NCI-H526 treated with DMSO at 0.1 percent for 48 hours (cell line): Measurements from ENCODE around the gene CYSRT1.

Experiments used
- DNase-seq: peaks from one replicate; lab custom pipeline; 2025; lab: John Stamatoyannopoulos, UW

CYSRT1 gene

DNA sequence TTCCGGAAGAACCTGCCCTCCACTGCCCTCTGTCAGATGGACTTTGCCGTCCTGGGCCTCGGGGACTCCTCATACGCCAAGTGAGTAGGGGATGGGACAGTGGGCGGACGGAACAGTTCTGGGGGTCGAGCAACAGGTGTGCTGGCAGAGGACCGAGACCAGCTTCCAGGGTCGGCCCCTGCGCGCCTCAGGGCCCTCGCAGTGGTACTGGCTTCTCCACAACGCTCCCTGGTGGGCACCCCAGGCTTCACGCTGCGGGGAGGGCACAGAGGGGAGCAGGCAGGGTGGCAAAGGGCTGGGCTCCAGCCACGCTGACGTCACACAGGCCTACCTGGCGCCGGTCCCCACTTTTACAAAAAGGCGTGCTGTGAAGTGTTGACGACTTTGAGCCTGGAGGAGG lies 12.5 kb upstream of the CYSRT1 start:
- no peak for DNase-seq

DNA sequence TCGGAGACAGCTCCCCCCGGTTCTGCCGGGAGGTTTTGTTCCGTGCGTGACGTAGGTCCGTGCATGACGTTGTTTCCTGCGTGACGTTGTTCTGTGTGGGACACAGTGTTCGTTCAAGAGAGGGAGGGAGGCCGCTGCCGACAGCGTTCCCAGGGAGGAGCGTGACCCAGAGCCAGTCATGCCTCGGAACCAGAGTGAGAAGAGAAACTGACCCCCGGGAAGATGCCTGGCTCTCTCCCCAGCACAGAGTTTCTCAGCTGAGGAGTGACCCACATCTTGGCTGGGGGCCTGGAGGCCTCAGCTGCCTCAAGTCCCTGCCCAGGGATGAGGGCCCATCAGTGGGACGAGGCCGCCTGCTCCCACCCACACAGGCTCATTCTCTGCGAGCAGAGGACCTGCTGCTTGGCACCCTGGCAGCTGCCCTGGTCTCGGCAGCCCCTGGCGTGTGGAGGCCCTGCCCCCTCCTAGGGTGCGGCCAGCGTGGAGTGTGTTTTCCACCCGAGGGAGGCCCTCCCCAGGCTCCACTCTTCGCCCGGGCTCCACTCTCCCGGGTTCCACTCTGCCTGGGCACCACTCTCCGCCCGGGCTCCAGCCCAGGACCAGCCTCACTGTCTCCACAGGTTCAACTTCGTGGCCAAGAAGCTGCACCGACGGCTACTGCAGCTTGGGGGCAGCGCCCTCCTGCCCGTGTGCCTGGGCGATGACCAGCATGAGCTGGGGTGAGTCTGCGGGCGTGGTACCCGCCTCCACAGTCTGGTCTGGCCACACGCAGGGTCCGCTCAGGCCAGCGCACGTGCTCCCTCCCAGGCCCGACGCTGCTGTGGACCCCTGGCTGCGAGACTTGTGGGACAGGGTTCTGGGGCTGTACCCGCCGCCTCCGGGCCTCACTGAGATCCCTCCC lies 11.6 kb upstream of the CYSRT1 start:
- no peak for DNase-seq

DNA sequence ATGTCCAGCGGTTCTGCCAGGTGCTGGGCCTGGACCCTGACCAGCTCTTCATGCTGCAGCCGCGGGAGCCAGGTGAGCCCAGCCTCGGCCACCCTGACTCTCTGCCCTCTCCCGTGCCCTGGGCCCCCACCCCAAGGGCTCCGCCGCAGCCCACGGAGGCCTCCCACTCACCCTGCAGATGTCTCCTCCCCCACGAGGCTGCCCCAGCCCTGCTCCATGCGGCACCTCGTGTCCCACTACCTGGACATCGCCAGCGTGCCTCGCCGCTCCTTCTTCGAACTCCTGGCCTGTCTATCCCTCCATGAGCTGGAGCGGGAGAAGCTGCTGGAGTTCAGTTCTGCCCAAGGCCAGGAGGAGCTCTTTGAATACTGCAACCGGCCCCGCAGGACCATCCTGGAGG lies 10.4 kb upstream of the CYSRT1 start:
- DNase-seq: no peak

DNA sequence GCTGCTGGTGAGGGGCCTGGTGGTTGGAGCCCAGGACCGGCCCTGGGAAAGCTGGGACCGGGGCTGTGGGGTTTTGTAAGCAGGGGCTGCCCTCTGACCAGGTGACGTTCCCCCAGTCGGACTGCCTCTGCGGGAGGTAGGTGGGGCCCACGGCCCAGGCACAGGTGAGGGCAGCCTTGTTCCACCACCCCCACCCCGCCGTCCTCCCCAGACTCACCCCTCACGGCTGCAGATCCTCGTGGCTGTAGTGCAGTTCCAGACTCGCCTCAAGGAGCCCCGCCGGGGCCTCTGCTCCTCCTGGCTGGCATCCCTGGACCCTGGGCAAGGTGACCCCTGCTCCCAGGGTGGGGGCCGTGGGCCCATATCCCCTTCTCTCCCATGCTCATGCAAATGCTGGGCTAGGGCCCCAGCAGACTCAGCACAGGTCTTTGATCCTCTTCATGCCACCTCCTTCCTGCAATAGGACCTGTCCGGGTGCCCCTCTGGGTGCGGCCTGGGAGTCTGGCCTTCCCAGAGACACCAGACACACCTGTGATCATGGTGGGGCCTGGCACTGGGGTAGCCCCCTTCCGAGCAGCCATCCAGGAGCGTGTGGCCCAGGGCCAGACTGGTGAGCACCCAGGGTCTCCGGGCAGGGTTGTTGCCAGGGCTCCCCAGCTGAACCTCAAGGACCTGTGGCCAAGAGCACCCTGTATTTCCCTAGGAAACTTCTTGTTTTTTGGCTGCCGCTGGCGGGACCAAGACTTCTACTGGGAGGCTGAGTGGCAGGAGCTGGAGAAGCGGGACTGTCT lies 9.6 kb upstream of the CYSRT1 start:
- DNase-seq: no peak

DNA sequence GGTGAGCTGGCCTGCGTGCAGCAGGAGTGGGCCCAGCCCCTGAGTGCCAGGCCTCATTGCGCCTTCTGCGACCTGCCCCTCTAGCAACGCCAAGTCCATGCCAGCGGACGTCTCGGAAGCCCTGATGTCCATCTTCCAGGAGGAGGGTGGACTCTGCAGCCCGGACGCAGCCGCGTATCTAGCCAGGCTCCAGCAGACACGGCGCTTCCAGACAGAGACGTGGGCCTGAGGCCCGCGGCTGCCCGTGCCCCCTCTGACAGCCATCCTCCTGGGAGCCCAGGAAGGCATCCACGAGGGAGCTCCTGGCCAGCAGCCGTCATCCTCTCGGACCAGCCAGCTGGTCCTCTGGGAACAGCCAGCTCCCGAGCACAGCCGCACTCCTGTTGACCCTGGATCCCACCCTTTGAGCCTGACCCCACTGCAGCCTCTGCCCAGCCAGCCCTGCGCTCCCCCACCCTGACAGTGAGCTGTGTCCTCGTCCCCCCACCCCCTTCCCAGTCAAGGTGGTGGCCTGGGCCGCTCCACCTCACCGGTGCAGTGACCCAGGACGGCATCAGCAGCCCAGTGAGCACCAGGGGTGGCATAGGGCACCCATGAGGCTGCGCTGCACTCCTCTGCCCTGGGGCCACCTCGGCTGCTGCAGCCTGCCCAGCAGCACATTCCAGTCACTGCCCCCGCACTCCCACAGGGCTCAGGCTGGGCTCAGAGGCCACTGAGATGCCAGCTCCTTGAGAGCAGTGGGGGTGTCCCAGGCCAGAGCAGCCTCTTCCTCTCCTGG lies 8.6 kb upstream of the CYSRT1 start:
- DNase-seq: no peak

DNA sequence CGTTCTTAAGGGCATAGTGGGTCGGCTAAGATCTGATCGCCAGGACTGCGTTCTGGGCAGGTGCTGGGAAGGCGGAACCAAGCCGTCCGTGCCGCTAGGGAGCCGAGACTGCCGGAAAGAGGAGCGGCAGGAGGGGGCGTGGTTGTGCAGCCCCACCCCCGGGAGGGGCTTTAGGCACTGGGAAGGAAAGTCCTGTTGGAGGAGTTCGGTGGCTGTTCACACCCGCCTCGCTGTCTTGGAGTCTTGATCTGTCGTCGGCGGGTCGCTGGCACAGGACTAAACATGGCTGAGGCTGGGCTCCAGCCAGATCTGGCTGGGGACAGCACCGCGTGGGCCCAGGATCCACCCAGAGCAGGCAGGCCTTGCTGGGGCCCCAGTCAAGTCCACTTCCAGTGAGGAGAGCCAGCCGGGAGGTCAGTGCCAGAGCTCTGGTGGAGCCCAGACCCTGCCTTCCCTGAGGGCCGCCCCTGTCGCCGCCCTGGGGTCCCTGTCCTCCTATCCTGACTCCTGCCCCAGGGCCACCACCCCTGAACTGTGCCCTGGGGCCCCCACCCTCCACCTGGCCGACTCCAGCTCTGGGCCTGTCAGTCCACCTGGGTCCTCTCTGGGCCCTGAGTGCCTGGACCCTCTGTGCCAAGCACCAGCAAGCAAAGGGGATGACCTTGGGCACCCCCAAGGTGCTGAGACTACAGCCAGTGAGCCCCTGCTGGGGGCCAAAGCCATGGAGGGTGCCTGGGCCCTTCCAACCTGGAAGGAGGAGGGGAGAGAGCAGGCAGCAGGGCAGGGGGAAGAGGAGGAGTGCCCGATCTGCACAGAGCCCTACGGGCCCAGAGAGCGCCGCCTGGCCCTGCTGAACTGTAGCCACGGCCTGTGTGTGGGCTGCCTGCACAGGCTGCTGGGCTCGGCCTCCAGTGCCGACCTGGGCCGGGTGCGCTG lies 7.4 kb upstream of the CYSRT1 start:
- no peak for DNase-seq

DNA sequence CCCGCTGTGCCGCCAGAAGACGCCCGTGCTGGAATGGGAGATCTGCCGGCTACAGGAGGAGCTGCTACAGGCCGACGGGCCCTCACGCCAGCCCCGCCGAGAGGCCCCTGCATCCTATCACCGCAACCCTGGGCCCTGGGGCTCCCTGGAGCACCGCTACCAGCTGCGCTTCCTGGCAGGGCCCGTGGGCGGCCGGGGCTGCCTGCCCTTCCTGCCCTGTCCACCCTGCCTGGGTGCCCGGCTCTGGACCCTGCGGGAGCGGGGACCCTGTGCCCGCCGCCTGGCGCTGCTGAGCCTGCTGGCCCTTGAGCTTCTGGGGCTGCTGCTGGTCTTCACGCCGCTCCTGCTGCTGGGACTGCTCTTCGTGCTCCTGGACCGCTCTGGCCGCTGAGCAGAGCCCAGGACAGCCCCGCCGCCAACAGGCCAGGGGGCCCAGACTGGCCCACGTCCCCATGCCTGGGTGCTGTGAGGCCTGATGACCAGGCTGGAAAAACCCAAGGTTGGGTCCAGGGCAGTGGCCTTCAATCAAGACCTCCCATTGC lies 6.7 kb upstream of the CYSRT1 start:
- DNase-seq: no peak

DNA sequence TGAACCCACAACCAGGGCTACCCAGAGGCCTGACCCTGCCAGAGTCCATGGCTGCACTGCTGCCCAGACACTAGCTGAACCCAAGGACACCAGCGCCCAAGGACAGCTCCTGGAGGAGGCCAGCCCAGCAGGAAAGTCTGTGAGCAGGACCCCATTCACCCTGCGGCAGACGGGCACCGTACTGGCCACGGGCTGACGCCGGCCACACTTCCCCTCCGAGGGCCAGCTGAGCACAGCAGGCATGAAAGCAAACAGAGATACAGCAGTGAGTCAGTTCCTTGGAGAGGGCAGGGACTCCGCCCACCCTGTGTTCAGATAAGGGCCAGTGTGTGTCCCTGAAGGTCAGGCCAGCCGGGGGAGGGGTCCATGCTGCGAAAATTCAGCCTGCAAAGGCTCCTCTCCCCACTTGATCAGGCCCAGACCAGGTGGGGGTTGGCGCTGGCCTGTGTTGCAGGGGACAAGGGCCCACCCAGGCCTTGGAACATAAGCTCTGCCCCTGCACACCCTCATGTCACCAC lies 6.2 kb upstream of the CYSRT1 start:
- DNase-seq: no peak

DNA sequence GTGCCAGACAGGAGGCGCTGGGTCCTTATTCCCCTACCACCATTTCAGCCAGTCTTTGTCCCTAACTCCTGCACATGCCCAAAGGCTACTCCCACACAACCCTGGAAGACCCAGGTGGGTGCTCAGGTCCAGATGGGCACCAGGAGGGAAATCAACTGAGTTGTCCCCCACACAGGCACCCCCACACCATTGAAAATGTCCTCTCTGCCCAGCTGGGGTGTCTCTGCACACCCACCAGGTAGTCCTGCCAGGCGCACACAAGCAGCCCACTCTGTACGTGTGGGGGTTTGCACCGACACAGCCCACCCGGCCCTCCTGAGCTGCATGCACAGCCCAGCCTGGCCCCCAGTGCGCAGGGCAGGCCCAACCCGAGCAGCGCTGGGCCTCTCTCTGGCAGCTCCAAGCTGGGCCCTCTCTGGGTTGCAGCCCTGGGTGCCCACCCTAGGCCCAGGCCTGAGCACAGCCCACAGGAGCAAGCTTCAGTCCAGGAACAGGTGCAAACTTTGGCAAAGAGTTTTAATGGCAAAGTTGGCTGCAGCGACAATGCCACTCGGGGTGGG lies 5.1 kb upstream of the CYSRT1 start:
- no peak for DNase-seq

DNA sequence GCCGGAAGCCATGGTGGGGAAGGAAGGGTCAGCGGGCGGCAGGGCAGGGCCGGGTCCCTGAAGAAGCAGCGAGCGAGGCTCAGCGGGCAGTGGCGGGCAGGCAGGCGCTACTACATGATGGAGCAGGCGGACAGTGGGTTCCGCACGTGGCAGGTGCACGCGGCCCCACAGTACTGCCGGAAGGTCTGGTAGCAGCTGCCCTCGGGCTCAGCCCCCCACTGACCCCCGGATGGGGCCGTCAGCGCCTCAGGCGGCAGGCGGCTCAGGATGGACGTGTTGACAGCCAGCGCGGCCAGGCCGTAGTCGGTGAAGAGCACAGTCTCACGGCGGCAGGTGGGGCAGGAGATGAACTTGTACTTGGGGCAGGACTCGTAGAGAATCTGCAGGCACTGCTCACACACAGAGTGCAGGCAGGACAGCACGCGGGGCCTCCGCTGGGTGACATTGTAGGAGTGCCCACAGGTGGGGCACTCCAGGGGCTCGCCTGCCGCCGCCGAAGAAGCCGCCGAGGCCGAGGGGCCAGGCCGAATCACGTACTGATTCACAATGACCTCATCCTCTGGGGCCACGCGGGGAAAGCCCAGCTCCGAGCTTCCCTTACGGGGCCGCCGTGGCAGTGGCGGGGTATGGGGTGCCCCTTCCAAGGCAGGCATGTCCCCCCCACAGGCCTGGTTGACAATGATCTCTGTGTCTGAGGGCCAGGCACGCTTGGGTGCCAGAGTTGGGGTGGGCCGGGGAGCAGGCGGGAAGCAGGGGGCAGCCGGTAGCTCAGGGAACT lies 4.5 kb upstream of the CYSRT1 start:
- DNase-seq: no peak

DNA sequence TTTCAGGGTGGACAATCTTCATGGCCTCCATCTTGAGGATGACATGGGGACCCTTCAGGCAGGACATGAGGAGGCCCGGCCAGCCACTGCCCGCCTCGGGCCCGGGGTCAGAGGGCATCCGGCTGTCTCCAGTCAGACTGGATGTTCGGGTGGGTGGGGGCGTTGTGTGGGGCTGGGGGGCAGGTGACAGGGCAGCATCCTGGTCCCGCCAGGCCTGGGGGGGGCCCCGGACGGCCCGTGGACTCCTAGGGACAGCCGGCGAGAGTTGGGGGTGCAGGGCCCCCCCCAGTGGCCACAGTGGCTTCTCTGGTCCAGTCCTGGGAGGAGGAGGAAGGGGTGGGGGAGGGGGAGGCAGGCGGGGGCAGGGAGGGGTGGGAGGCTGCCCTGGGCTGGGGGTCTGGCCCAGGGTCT lies 3.9 kb upstream of the CYSRT1 start:
- no peak for DNase-seq

DNA sequence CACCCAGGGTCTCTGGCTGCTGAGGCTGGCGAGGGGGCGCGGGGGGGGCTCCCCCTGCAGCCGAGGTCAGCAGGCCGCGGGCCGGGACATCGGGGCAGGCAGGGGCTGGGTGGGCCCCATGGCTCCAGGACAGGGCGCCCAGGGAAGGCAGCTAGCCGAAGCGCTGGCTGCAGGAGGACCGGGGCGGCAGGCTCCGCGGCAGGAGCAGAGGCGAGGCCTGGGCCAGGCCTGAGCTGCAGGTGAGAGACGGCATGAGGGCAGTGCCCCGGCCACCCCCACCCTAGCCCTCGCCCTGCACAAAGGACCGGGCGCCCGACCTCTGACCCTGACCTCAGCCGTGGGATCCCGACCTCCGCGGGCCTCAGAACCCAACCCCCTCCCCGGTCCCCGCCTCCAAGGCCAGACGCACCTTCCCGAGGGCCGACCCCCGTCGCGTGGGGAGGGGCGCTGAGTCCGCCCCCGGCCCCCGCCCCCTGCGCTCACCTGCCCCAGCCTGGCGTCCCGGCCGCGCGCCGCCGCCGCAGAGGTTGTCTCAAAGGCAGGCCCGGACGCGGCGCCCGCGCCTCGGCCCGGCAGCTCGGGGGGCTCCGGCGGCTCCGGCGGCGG lies 3.4 kb upstream of the CYSRT1 start:
- no peak for DNase-seq

DNA sequence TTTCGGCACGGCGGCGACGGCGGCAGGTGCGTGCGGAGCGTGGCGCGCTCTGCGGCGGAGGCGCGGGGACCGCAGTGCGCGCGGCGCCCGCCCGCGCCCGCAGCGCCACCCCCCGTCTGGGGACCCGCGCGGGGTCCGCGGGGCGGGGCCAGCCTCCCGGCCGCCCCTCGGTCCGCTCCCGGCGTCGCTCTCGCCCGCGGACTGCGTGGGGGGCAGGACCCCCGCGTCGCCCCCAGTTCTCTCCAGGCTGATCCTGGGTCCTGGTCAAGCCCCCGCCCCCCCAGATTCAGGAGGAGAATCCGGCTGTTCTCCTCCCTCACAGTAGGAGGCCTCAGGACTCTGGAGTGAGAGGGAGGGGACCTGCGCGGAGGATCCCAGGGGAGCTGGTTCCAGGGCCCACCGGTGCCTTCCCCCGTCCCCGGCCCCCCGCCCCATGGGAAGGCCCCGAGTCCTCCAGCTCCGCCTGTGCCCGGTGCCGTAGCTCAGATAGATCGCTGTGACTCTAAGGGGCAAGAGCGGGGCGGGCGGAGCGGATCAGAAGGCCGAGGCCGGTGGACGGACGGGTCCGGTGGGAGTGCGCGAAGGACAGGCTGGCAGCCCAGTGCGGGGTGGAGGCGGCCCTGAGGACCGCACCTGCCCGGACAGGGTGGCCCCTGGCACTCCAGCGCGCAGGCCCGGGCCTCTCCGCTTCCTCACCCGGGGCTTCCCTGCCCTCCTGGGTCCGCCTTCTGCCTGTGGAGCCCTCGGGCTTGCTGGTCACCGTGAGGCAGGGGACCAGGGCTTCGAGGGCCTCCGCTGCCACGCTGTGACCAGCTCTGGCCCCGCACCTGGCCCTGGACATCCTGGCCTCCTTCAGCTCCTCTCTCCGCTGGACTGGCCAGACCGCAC lies 2.5 kb upstream of the CYSRT1 start, which contains the start of gene RNF208:
TSS of gene RNF208 (minus strand) at position 51 of the 888 bp plus-strand sequence. CDS start 1,028 bp downstream, outside the sequence.
- no peak for DNase-seq

DNA sequence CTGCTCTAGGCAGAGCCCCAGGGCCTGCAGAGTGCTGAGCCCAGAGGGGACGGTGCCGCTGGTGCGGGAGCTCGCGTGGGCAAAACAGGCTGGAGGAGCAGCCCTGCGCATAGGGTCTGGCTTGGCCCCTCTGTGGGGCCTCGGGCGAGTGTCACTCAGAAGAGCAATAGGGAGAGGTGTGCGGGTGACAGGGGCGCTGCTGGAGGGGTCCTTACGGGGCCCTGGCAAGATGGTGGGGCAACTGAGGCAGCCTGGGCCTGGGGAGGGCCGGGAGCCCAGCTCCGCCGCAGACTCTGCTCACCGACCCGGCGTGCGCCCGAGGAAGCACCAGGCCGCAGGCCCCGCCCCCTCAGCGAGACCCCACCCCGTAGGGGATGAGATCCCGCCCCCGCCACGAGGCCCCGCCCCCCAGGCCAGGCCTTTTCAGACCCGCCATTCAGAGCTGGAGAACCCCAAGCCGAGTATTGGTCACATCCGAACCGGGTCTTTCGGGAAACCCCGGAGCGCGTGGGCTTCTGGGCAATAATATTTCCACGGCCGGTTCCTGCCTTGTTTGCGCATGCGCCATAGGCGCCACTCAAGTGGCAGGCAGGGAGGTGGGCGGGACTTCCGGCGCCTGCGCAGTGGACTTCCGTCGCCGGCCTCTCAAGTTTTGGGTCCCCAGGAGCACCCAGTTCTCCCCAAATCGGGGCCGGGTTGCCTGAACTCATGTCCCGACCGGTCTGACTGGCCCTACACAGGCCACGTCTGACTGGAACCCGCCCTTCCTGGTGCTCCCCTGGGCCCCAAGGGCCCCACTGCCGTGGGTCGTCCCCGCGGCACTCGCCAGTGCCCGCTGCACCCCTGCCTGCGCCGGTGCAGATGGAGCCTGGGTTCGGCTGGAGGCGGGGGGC lies 1.6 kb upstream of the CYSRT1 start:
- peak; percentile 82 for DNase-seq

DNA sequence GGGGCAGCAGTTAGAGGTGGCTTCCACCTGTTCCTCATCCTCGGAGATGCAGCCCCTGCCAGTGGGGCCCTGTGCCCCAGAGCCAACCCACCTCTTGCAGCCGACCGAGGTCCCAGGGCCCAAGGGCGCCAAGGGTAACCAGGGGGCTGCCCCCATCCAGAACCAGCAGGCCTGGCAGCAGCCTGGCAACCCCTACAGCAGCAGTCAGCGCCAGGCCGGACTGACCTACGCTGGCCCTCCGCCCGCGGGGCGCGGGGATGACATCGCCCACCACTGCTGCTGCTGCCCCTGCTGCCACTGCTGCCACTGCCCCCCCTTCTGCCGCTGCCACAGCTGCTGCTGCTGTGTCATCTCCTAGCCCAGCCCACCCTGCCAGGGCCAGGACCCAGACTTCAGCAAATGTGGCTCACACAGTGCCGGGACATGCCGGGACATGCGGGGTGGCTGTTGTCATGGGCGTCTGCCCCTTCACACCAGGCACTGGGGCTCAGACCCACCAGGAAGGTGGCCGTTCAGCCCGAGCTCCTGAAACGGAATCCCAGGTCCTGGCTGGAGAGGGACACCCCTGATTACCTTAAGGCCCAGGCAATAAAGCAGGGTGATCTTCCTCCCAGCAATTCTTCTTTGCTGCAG lies 841 bp downstream of the CYSRT1 start:
- no peak for DNase-seq

DNA sequence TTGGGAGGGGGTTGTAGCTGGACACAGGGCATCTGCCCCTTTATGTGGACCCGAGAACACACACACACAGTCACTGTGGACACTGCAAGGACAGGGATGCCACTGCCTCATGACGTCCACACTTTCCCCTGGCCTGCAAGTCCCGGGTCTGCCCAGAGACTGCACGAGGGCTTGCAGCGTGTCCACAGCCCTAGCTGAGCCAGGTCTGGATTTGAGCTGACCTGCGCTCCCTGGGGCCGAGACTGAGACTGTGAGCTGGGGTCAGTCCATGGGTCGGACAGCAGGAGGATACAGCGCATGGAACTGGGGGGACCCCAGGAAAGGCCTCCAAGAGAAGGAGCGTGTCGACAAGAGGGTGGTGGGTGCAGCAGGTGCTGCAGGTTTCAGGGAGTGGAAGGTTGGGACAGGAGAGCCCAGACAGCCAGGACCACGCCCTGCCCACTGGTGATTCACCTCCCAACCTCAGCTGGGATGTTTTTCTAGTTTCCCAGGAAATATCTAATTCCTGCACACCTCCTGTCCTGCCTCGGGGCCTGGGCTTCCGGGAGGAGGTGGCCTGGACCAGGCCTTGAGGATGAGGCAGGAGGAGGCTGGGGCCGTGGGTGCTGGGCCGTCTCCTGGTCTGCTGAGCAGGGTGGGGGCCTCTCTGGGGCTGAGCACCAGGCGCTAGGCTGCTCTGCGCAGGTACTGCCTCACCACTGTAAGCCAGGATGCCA lies 1.5 kb downstream of the CYSRT1 start:
- no peak for DNase-seq
